H9 (cell line): ENCODE data around the gene SPINK6. TPM values are rescaled to one million over a fixed set of nuclear protein-coding genes. Genes with fewer than 3 reads are reported as not detected.

Experiments
- DNase-seq: peaks from one replicate; pipeline ENCODE4 v3.0.0-alpha.2; 2017
- H2AFZ ChIP-seq: one replicate; pipeline ENCODE4 v1.6.1; 2013; ENCODE audit warnings: mild to moderate bottlenecking, low read length, control low read depth, moderate library complexity
- H2AK5ac ChIP-seq: 2 replicates; pipeline ENCODE4 v1.6.1; 2013; ENCODE audit warnings: low read length, control low read depth, mixed read lengths; ENCODE audit not compliant: insufficient read length
- H2BK120ac ChIP-seq: one replicate; pipeline ENCODE4 v1.6.1; 2013; ENCODE audit warnings: low read depth, mild to moderate bottlenecking, low read length, control low read depth, inconsistent platforms; ENCODE audit not compliant: poor library complexity, severe bottlenecking
- H2BK12ac ChIP-seq: 2 replicates; pipeline ENCODE4 v1.6.1; 2013; ENCODE audit warnings: low read length, control low read depth, mixed read lengths, low read depth; ENCODE audit not compliant: insufficient read length
- H2BK15ac ChIP-seq: 2 replicates; pipeline ENCODE4 v1.6.1; 2013; ENCODE audit warnings: low read depth, low read length, control low read depth
- H2BK20ac ChIP-seq: one replicate; pipeline ENCODE4 v1.6.1; 2013; ENCODE audit warnings: low read depth, mild to moderate bottlenecking, low read length, control low read depth, inconsistent platforms; ENCODE audit not compliant: poor library complexity, severe bottlenecking
- H2BK5ac ChIP-seq: 2 replicates; pipeline ENCODE4 v1.6.1; 2013; ENCODE audit warnings: low read length, control low read depth, mixed read lengths; ENCODE audit not compliant: insufficient read length
- H3K14ac ChIP-seq: 2 replicates; pipeline ENCODE4 v1.6.1; 2013; ENCODE audit warnings: low read length, control low read depth; ENCODE audit not compliant: insufficient read depth
- H3K18ac ChIP-seq: 2 replicates; pipeline ENCODE4 v1.6.1; 2013; ENCODE audit warnings: low read depth, mild to moderate bottlenecking, mixed read lengths, low read length, control low read depth; ENCODE audit not compliant: insufficient read length
- H3K23ac ChIP-seq: 2 replicates; pipeline ENCODE4 v1.6.1; 2013; ENCODE audit warnings: low read length, control low read depth, mixed read lengths, low read depth; ENCODE audit not compliant: insufficient read length
- H3K23me2 ChIP-seq: 2 replicates; pipeline ENCODE4 v1.6.1; 2013; ENCODE audit warnings: low read depth, mild to moderate bottlenecking, mixed read lengths, low read length, control low read depth; ENCODE audit not compliant: insufficient read length, poor library complexity, severe bottlenecking
- H3K27ac ChIP-seq: 2 replicates; pipeline ENCODE4 v1.5.1; 2013; ENCODE audit warnings: low read length, control low read depth, mixed read lengths, low read depth; ENCODE audit not compliant: insufficient read length
- H3K27me3 ChIP-seq: 2 replicates; pipeline ENCODE4 v1.6.1; 2013; ENCODE audit warnings: low read length, control low read depth, inconsistent platforms; ENCODE audit not compliant: insufficient read depth
- H3K4ac ChIP-seq: 2 replicates; pipeline ENCODE4 v1.6.1; 2013; ENCODE audit warnings: low read depth, mild to moderate bottlenecking, control low read depth, inconsistent platforms, low read length, moderate library complexity
- H3K4me1 ChIP-seq: 2 replicates; pipeline ENCODE4 v1.6.1; 2013; ENCODE audit warnings: low read length, control low read depth, inconsistent platforms; ENCODE audit not compliant: insufficient read depth
- H3K4me2 ChIP-seq: 2 replicates; pipeline ENCODE4 v1.6.1; 2013; ENCODE audit warnings: low read length, control low read depth, mixed read lengths; ENCODE audit not compliant: insufficient read length, insufficient read depth
- H3K56ac ChIP-seq: 2 replicates; pipeline ENCODE4 v1.6.1; 2013; ENCODE audit warnings: low read depth, mild to moderate bottlenecking, mixed read lengths, low read length, control low read depth; ENCODE audit not compliant: insufficient read length
- H3K79me1 ChIP-seq: 2 replicates; pipeline ENCODE4 v1.6.1; 2013; ENCODE audit warnings: low read depth, mild to moderate bottlenecking, moderate library complexity, low read length, control low read depth, inconsistent platforms; ENCODE audit not compliant: insufficient read depth, poor library complexity, severe bottlenecking
- H3K79me2 ChIP-seq: 2 replicates; pipeline ENCODE4 v1.6.1; 2013; ENCODE audit warnings: low read length, control low read depth, inconsistent platforms; ENCODE audit not compliant: insufficient read depth
- H3K9ac ChIP-seq: 2 replicates; pipeline ENCODE4 v1.6.1; 2013; ENCODE audit warnings: low read length, control low read depth, mixed read lengths; ENCODE audit not compliant: insufficient read length; ENCODE audit errors: extremely low read depth
- H3K9me3 ChIP-seq: one replicate; pipeline ENCODE4 v1.6.1; 2013; ENCODE audit warnings: low read depth, low read length, inconsistent platforms; ENCODE audit not compliant: control insufficient read depth
- H3T11ph ChIP-seq: one replicate; pipeline ENCODE4 v1.6.1; 2013; ENCODE audit warnings: mild to moderate bottlenecking, low read length, control low read depth, inconsistent platforms
- H4K20me1 ChIP-seq: one replicate; pipeline ENCODE4 v1.6.1; 2013; ENCODE audit not compliant: control insufficient read depth, insufficient read length, insufficient read depth
- H4K5ac ChIP-seq: 2 replicates; pipeline ENCODE4 v1.6.1; 2013; ENCODE audit warnings: low read depth, mild to moderate bottlenecking, mixed read lengths, low read length, control low read depth; ENCODE audit not compliant: insufficient read length
- H4K8ac ChIP-seq: replicated peaks from 2 replicates; pipeline ENCODE4 v1.6.1; 2013; ENCODE audit warnings: low read length, control low read depth, mixed read lengths, low read depth; ENCODE audit not compliant: insufficient read length
- H4K91ac ChIP-seq: 2 replicates; pipeline ENCODE4 v1.6.1; 2013; ENCODE audit warnings: low read depth, mild to moderate bottlenecking, moderate library complexity, mixed read lengths, low read length, control low read depth; ENCODE audit not compliant: insufficient read length
- H3K27ac Mint-ChIP-seq, 3 experiments: 2 replicates in 2 of 3; 3 replicates in 1 of 3; pipeline ENCODE4 v1.8.0; 2020 to 2021; ENCODE audit warnings: mixed read lengths in 3 of 3, mild to moderate bottlenecking in 1 of 3, moderate library complexity in 1 of 3
- H3K27me3 Mint-ChIP-seq: 2 replicates; pipeline ENCODE4 v1.8.0; 2021; ENCODE audit warnings: low read depth, mild to moderate bottlenecking, moderate library complexity, mixed read lengths
- H3K36me3 Mint-ChIP-seq, 3 experiments: 2 replicates in 2 of 3; 3 replicates in 1 of 3; pipeline ENCODE4 v1.8.0; 2020 to 2021; ENCODE audit warnings: low read depth in 3 of 3, mixed read lengths in 3 of 3; ENCODE audit not compliant: insufficient read depth in 1 of 3
- H3K4me1 Mint-ChIP-seq, 2 experiments: 2 replicates each; pipeline ENCODE4 v1.8.0; 2020; ENCODE audit warnings: mixed read lengths in 2 of 2
- H3K4me3 Mint-ChIP-seq, 2 experiments: 2 replicates in 1 of 2; 3 replicates in 1 of 2; pipeline ENCODE4 v1.8.0; 2020 to 2021; ENCODE audit warnings: mild to moderate bottlenecking in 2 of 2, mixed read lengths in 2 of 2, moderate library complexity in 1 of 2
- H3K9me3 Mint-ChIP-seq, 2 experiments: 2 replicates in 1 of 2; 3 replicates in 1 of 2; pipeline ENCODE4 v1.8.0; 2020; ENCODE audit warnings: mild to moderate bottlenecking in 2 of 2, mixed read lengths in 2 of 2, moderate library complexity in 1 of 2
- WGBS: extraction: QIAGEN DNeasy Blood & Tissue Kit; methylation state at CpG from one replicate; pipeline ENCODE4 v1.1.7; 2013; ENCODE audit warnings: missing lambda C conversion rate, low lambda C conversion rate, mixed read lengths; ENCODE audit not compliant: insufficient read length; ENCODE audit errors: extremely low coverage; 5-methylcytosine and 5-hydroxymethylcytosine counted together
- total RNA-seq: library from RNA; stranded (reverse); gene quantifications from 2 replicates; pipeline ENCODE4 v1.2.1, GENCODE V29; 2021
- TF ChIP-seq, protein P1 (sequence below): fragments of 200-600 bp; sonication (generic); conservative IDR thresholded peaks from 3 replicates; pipeline ENCODE4 v1.8.0; 2021; ENCODE audit warnings: antibody characterized with exemption, mild to moderate bottlenecking

Gene SPINK6
- total RNA-seq, 1 experiment from 2014 or later, result not detected

DNA sequence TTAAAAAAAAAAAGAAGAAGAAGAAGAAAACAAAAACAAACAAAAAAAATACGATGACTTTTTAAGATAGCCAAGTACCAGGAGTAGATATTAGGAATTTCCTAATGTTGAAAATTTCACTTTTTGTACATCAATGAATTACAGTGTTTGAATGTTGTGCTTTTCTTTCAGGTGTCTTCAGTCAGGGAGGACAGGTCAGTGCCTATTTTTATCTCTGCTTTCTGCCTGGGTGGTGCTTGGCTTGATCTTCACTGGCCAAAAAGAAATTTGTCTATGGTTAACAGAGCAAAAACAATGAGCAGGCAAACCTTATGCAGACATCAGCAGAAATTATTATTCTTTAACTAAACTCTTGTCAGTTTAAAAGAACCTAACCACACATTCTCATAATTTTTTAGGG is 3.0 kb downstream of the SPINK6 start:
- Histone ChIP-seq H2AK5ac (no peak overlapping the region), H3K4ac (no peak overlapping the region), H3K27ac (no peak overlapping the region), H2BK20ac (no peak overlapping the region), H3K18ac (no peak overlapping the region), H3K56ac (no peak overlapping the region), H3K79me2 (no peaks in the 10 kb centered on the region), H4K91ac (no peak overlapping the region), H3K14ac (no peak overlapping the region), H3T11ph (no peak overlapping the region), H3K4me2 (no peak overlapping the region), H4K8ac (no peak overlapping the region), H3K79me1 (no peaks in the 10 kb centered on the region), H2BK120ac (no peak overlapping the region), H2BK15ac (no peak overlapping the region), H3K23me2 (no peaks in the 10 kb centered on the region), H3K9ac (no peak overlapping the region), H2AFZ (no peak overlapping the region), H3K9me3 (no peaks in the 10 kb centered on the region), H4K5ac (no peak overlapping the region), H4K20me1 (no peaks in the 10 kb centered on the region), H3K27me3 (no peaks in the 10 kb centered on the region), H2BK5ac (no peak overlapping the region), H3K4me1 (no peaks in the 10 kb centered on the region), H2BK12ac (no peak overlapping the region), H3K23ac (no peak overlapping the region)
- no peaks in the 10 kb centered on the region for H3K36me3 Mint-ChIP-seq
- WGBS, result no CpG with 5 or more reads among the region's 1 CpG
- DNase-seq, result no peak
- no peak overlapping the region for H3K4me3 Mint-ChIP-seq
- no peaks in the 10 kb centered on the region for H3K4me1 Mint-ChIP-seq
- no peaks in the 10 kb centered on the region for H3K27me3 Mint-ChIP-seq
- TF ChIP-seq, protein P1, sequence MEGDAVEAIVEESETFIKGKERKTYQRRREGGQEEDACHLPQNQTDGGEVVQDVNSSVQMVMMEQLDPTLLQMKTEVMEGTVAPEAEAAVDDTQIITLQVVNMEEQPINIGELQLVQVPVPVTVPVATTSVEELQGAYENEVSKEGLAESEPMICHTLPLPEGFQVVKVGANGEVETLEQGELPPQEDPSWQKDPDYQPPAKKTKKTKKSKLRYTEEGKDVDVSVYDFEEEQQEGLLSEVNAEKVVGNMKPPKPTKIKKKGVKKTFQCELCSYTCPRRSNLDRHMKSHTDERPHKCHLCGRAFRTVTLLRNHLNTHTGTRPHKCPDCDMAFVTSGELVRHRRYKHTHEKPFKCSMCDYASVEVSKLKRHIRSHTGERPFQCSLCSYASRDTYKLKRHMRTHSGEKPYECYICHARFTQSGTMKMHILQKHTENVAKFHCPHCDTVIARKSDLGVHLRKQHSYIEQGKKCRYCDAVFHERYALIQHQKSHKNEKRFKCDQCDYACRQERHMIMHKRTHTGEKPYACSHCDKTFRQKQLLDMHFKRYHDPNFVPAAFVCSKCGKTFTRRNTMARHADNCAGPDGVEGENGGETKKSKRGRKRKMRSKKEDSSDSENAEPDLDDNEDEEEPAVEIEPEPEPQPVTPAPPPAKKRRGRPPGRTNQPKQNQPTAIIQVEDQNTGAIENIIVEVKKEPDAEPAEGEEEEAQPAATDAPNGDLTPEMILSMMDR, result no peak
- no peaks in the 10 kb centered on the region for H3K9me3 Mint-ChIP-seq
- peak overlapping the region in 1 of 3 experiments; percentile 18; a peak in 1 of 7 replicates for H3K27ac Mint-ChIP-seq
